NCI-H345 treated with DMSO at 0.1 percent for 48 hours (cell line): ENCODE measurements around the gene IGLON5.

Experiments
- DNase-seq: peaks from one replicate; lab custom pipeline; 2025; ENCODE audit not compliant: unreplicated experiment; lab: John Stamatoyannopoulos, UW

IGLON5 gene

DNA sequence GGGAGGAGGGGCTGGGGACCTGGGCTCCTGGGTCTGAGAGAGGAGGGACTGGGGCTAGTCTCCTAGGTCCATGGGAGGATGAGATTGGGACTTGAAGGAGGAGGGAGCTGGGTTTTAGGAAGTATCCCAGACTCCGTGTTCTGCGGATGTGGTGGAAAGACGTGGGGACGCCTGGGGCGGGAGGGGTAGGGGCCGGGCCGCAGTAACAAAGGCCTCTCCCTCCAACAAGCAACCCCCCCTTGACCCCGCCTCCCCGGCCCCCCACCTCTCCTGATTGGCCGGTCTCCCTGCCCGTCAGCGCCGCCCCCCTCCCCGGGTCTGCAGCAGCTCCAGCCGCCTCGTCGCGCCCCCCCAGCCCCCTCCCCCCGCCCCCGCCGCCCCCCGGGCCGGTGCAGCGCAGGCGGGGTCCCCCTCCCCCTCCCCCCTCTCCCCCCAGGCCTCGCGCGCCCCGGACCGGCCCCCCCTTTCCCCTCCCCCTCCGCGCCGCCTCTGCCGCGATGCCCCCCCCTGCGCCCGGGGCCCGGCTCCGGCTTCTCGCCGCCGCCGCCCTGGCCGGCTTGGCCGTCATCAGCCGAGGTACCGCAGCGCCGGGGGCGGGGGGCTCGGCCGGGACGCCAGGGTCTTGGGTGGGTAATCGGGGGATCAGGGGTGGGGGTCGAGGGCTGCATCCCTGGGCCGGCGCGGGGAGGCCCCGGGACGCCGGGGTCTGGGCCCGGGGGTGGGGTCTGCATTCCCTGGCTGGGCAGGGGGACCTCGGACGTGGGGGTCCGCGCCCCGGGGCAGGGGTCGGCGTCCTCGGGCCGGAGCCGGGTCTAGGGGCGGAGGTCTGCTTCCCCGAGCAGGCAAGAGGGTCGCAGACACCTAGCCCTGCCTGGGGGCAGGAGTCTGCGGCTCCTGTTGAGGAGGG, at the start of gene IGLON5:
TSS of gene IGLON5 (plus strand) at position 294 of the 907 bp plus-strand sequence. CDS start at position 498, 204 bp downstream.
- DNase-seq: no peak

DNA sequence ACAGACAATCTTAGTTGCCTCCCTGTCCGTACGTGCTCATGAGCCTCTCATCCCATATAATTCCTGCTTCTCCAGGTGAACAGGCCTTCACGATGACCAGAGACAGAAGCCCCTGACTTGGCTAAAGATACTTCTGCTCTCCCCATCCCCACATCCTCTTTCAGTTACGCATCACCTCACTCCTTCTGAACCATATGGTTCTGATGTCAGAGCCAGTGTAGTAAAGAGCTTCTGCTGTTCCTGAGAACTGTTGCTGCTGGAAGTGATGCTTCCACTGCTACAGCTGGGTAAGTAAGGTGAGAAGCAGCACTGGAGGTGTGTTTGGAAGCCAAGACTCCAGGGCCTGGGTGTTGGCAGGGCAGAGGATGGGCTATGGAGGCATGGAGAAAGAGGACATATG, 47.6 kb upstream of the IGLON5 start:
- no peak for DNase-seq

DNA sequence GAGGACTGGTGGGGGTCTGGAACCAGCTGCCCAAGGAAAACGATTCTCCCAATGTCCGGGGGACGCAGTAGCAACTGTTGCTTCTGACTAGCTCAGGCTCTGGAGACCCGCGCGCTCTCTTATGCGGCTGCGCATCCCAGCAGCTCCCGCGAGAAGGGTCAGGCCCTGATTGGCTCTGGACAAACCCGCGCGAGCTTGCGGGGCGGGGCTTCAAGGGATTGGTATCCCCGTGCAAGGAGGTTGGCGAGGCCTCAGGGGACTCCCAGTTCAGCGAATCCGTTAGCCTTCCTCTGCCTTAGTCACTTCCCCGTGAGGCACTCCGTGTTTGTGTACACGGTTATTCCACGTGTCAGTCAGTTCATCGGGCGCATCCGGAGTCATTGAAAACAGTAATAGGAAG, 40.4 kb upstream of the IGLON5 start:
- DNase-seq: no peak

DNA sequence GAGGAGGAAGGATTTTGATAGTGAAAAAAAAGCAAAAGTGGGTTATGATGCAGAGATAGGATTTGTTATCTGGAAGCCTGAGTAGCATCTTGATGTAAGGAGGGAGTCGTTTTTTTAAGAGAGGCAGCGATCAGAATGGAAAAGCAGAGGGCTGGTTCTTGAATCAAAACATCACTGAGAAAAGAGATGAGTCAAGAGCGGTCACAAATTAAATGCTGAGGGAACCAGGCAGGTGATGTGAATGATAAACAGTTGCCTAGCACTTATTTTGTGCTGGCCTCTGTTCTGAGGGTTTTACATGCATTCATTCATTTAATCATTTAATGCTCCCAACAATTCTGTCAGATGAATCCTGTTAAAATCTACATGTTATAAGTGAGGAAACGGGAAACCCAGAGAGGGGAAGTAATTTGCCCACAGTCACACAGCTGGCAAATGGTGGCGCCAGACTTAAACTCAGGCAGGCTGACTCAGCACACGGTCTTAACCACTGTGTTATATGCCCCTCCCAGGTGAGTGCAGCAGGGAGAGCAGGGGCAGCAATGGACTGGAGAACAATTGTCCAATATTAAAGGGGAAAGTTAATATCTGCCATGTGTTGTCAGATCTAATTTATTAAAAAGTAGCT, 39.1 kb upstream of the IGLON5 start:
- DNase-seq: no peak

DNA sequence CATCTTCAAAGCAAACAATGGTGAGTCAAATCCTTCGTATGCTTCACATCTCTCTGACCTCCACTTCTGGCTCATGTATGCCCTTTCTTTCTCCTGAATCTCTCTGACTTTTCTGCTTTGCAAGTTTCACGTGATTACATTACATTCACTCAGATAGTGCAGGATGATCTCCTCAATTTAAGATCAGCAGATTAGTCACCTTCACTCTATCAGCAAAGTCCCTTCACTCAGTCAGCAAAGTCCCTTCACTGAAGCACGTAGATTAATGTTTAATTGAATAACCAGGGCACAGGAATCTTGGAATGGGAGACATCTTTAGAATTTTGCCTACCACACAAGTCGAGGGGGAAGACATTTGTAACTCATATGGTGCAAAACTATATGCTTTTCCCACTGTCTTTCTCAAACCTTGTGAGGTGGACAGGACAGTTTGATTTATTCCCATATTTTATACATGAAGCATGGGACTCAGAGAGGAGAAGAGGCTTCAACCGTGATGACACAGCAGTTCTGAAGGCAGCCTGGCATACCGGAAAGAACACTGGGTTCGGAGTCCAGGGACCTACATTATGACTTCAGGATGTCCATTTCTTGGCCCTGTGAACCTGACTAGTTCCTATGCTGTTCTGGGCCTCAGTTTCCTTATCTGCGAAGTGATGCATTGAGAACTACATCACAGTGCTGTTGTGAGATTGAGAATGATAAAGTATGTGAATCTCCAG, 37.2 kb upstream of the IGLON5 start:
- no peak for DNase-seq

DNA sequence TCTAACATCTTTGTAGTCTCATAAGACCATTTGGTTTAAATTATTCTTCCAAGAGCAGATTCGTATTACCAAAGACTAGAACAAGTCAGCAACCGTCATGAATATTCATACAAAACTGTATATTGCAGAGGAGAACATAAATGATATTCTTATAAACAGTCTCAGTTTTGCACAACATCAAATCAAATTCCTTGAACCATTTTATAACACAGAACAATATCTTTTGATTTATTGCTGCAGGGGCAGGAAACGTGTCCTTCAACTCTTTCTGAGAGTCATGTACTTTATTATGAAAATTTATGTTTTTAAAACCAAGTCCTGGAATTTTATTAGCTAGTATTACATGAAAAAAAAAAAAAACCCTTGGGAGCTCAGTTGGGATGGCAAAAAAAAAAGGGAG, 34.3 kb upstream of the IGLON5 start:
- no peak for DNase-seq

DNA sequence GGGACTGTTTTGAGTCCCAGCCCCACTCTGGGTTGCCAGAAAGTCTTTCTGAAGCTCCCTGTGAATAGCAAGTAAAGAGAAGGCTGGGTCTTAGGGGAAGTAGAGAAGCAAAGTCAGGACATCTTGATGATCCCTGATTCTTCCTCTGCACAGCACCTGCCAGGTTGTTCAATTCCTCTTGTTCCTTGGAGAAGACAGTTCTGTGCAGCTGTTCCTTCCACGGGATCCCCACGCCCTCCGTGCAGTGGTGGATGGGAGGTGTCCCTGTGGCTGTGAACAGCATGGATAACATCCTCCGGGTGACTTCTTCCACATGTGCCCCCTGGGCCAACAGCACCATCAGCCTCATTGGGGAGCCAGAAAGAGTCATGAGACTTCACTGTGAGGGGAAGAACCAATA, 29.1 kb upstream of the IGLON5 start:
- DNase-seq: no peak

DNA sequence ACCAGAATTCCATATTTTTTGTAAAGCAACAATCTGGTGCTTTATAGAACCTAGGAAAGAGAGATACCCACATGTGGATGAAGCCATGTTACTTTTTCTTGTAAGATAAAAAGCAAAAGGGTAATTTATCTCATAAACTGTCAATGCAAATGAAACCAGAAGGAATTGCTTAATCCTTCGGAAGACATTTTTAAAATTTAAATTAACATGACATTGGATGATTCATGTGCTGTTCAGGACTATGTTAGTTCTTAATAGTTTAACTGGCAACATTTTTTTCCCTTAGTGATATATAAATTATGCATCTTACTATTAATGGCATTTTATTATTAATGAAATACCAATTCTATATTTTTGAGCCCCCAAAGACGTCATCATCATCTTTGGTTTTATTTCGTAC, 25.8 kb upstream of the IGLON5 start:
- no peak for DNase-seq

DNA sequence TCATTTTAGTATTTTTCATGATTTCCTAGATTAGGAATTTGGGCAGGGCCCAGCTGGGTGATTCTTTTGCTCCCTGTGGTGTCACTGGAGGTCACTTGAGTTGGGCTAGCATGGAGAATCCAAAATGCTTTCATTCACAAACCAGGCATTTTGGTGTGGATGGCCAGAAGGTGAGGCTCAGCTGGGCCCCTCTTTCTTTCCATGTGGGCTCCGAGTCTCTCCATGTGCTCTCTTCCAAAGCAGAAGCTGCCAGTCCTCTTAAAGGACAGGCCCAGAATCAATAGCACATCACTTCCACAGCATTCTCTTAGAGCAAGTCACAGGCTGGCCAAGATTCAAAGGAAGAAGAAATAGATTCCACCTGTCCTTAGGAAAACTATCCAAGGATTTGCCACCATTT, 21.8 kb upstream of the IGLON5 start:
- no peak for DNase-seq

DNA sequence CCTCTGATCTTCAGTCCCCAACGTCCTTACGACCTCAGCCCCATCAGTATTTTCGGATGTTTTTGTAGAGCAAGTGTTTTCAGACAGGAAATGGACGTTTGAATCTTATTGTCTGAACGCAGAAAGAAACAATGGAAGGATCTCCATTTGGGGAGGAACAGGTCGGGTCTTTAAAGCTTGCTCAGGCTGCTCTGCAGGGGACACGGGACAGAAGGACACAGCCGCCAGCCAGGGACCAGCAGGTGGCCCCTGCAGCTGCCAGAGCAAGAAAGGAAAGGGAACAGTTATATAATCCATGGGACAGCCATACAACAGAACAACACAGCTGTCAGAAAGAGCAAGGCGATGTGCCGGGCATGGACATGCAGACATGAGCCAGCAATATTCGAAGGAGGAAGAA, 18.5 kb upstream of the IGLON5 start:
- DNase-seq: no peak

DNA sequence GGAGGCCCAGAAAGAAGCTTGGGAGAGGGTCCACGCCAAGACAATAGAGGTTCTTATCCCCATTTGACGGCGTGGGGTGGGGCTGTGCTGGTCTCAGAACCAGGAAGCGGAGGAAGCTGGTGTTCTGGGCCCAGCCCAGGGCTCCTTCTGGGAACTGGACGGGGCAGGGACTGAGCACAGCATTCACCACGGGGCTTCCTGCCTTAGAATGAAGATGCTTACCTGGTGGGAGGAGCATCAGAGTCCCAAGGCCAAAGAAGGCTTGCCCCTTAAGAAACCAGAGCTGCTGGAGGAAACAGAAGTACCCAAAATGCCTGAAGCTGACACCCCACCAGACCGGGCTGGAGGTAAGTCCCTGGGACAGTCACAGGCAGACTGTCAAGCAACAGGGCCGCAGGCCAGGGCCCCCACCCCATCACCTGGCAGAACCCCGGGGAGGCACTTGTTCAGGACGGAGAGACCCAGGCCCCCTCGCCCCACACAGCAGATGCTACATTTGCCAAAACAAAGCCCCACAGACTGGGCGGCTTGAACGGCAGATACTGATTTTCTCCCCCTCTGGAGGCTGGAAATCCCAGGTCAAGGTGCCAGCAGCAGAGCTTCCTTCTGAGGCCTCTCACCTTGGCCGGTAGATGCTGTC, 17.8 kb upstream of the IGLON5 start:
- no peak for DNase-seq

DNA sequence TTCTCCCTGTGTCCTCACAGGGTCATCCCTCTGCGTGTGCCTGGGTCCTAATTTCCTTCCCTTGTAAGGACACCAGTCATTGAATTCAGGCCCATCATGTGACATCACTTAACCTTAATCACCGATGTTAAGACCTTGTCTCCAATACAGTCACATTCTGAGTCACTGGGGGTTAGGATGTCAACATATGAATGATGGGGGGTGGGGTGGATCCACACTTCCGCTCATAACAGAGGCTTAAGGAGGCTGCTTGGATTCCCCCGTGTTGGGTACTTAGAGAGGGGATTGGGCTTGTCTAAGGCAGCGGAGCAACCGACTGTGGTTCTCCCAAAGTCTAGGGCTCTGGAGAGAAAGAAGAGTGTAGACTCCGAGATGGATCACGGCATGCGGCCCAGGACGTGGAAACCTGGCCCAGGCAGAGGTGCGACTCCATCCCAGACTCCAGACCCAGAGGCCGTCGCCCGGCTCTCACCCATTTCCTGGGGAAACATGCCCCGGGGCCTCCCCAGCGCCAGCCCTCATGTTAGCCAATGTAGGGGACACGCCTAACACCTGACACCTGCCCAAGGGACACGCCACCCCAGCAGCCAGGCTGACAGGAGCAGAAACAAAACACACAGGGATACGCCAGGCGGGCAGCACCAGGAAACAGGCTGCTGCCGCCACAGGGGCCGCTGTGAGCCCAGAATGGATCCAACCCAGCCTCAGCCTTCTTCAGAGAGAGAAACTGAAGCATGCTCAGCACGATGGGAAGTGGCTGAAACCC, 17.1 kb upstream of the IGLON5 start:
- no peak for DNase-seq

DNA sequence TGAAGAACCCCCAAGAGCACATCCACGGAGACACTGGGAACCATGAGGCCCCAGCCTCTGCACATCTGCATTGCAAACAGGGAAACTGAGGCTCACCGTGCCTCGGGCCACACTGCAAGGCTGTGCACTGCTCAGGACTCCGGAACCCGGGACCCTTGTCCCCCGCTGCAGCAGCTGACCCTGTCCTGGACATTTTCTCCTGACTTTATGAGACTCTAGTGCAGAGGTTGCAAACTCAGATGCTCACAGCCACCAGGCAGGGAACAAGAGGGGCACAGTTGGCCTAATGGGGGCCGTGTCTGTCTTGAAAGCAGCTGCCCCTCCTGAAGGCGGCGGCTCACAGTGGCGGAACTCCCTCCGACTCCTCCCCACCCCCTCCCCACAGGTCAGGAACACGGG, 16.5 kb upstream of the IGLON5 start:
- no peak for DNase-seq

DNA sequence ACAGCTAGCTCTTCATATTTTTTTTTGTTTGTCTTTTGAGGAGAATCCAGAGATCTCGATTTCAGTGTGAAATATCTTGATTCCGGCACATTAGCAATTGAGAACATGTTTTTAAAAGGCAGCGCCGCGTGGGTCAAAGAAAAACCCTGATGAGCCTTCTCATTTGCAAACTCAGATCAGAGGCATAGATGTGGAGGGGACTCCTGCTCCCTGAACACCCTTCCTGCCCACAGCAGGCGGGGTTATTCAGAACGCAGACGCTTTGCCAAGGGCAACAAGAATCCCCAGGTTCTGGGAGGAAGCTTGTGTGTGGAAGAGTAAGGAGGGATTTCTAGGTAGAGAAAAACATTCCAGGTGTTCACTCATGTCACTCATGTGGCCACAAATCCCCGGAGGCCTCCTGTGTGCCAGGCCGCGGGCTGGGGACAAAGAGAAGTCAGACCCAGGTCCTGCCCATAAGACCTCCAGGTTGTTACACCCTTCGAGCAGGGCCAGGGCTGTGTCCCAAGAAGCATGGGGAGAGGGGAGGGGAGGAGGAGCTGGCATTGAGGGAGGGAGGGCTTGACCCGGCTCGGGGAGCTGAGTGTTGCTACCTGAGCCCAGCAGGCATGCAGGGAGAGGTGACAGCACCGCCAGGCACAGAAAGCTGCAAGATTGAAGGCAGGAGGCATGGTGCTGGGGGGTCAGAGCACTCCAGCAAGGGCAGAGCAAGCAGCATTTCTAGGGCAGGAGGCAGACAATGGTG, 15.9 kb upstream of the IGLON5 start:
- DNase-seq: no peak

DNA sequence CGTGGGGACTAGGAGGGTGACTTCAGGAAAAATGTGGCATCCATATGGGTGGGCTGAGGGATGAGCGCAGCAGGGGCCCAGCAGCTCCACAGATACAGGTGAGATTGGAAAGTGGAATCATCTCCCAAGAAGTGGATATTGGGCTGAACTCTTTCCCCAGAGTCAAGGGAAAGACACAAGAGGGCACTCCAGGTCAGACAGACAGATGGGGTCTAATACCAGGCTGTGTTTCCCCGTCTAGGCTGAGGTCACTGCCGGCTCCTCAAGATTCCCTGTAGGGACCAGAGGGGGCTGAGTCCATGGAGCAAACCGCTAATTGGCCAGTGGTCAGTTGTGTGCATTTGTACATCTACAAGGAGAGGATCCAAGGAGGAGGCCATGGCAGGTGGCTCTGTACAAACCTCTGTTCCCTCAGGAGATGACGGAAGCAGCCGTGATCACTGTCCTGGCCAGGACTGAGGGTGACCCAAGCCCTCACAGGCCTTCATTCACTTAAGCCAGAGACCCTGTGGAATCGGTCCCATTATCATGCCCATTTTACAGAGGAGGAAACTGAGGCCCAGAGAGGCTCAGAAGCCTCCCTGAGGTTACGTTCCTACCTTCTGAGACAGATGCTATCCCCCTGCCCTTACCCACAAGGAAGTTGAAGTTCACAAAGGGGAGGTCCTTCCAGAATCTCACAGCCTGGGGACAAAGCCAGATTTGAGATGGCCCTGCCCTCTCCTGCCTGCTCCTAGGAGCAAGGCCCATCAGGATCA, 14.9 kb upstream of the IGLON5 start:
- no peak for DNase-seq

DNA sequence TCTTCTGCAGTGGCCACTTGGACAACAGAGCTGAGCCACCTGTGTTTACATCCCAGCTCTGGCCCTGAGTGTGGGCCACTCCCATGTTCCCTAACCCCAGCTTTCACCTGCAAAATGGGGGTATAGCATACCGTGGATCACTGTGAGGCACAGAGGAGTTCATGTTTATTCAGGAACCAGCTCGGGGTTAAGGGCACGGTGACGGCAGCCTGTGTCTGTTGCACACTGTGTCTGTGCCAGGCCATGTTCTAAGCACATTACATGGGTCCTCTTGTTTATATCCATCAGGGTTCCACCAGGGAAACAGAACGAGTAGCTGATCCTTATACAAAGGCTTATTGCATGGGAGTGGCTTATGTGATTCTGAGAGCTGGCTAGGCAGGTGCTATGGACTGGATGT, 14.0 kb upstream of the IGLON5 start:
- DNase-seq: no peak

DNA sequence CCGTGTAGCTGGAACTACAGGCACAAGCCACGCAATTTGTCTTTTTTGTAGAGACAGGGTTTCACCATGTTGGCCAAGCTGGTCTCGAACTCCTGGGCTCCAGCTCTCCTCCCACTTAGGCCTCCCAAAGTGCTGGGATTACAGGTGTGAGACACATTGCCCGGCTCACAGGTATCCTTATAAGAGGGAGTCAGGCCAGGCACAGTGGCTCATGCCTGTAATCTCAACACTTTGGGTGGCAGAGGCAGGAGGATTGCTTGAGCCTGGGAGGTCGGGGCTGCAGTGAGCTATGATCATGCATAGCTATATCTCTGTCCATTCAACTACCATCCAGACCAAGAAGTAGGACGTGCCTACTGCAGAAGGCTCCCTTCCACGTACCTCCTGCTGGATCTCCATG, 10.2 kb upstream of the IGLON5 start:
- DNase-seq: no peak

DNA sequence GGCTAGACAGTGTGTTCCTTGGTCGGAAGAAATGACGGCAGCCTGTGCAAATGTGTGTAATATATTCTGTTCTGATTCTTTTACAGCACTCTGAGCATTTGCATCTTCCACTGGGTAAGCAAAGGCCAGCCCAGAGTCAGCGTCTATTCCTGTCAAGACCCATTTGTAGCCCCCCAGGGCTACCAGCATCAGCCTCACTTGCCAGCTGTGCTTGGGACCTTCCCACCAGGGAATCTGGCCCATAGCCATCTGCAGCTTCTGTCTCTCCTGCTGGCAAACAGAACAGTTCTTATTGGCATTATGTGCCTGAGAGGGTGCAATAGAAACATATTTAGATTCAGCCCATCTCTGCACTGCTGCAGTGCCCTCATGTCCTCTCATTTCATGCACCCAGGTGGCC, 6.0 kb upstream of the IGLON5 start:
- no peak for DNase-seq

DNA sequence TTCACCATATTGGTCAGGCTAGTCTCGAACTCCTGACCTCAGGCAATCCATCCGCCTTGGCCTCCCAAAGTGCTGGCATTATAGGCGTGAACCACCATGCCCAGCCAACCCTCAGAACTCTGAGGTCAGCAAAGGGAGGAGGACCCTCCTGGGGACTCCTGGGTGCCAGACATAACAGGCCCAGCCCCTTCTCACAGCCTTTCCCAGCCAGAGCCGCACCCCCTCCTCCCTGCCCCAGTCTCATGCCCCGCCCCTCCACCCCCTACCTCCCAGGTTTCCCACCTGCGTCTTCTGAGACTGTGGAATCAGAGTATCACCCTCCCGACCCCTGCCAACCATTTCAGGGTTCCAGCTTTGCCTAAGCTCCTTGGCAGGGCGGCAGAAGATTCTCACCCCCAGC, 5.2 kb downstream of the IGLON5 start:
- DNase-seq: no peak
